Measurements from ENCODE around the gene PLK5. TPM values are rescaled to one million over a fixed set of nuclear protein-coding genes. Genes with fewer than 3 reads are reported as not detected.
A peak's percentile ranks its signal among the peaks of the same experiment; 100 is the strongest.

The PLK5 gene
- total RNA-seq, 4 donors from 2014 or later = 0.15 TPM; not detected in 3

DNA sequence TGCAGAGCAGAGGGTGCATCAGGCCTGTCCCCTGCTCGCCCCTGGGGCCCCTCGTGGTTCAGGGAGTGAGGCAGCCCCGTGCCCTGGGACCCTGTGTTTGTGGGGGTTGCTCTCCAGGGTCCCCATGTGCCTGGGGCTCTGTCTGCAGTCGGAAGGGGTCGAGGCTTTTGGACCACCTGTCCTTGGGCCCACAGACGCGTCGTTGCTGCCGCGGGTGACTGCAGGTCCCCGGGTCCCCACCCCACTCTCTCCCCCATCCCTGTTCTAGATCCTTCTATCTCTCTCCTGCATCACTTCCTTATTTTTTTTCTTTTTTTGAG, 35.6 kb upstream of the PLK5 start:
- Histone ChIP-seq H3K27me3 (peaks cover 19% of the 10 kb centered on the region), H3K9me3 (no peaks in the 10 kb centered on the region), H3K27ac (no peak overlapping the region), H3K4me3 (no peak overlapping the region), H3K4me1 (peaks cover 0 to 23% (median 12%) of the 10 kb centered on the region in 3 donors), H3K36me3 (no peaks in the 10 kb centered on the region)
- ATAC-seq = no peak
- WGBS, 2 donors (ENCODE audit: low coverage in 1 of 2) = 87 to 93% methylated on average over 7 to 8 of the region's 11 CpGs
- TF ChIP-seq EP300 (IDR thresholded peaks at IDR 0.05) (no peak), POLR2A (IDR thresholded peaks at IDR 0.05) (no peak), POLR2AphosphoS5 (IDR thresholded peaks at IDR 0.05) (no peak)
- TF ChIP-seq, protein P1, sequence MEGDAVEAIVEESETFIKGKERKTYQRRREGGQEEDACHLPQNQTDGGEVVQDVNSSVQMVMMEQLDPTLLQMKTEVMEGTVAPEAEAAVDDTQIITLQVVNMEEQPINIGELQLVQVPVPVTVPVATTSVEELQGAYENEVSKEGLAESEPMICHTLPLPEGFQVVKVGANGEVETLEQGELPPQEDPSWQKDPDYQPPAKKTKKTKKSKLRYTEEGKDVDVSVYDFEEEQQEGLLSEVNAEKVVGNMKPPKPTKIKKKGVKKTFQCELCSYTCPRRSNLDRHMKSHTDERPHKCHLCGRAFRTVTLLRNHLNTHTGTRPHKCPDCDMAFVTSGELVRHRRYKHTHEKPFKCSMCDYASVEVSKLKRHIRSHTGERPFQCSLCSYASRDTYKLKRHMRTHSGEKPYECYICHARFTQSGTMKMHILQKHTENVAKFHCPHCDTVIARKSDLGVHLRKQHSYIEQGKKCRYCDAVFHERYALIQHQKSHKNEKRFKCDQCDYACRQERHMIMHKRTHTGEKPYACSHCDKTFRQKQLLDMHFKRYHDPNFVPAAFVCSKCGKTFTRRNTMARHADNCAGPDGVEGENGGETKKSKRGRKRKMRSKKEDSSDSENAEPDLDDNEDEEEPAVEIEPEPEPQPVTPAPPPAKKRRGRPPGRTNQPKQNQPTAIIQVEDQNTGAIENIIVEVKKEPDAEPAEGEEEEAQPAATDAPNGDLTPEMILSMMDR (IDR thresholded peaks at IDR 0.05) = no peak

DNA sequence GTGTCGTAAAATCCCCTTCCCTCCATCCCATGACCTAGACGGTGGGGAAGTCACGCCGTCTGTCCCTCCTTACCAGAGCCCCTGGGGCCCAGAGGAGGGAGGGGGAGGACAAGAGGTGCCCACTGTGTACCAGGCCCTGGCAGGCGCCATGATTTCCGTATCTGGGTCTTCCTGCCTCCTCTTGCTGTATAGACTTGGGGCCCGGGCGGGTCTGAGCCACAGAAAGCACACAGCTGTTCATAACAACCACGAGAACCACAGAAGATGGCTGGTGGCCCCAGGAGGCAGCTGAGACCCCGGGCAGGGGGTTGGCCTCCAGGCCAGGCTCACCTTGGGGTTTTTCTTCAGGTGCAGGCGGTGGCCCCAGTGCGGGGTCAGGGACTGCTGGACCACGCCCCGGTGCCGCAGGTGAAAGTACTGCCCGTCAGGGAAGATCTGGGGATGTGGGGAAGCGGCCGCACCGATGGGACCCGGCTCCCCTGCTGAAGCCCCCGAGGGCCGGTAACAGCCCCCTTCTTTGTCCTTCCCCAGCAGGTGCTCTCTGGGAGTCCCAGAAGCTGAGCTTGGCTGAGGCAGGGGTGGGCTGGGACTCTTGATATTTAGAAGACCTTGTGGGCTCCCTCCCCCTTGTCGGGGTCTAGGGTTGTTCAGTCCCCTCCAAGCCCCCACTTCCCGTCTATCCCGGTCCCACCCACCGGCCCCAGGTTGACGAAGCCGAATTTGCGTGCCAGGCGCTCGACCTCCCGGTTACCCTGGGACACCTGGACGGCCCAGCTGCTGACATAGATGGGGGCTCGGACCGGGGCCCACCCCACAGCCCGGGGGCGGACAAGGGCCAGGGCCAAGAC, 34.2 kb upstream of the PLK5 start:
- TF ChIP-seq EP300 (IDR thresholded peaks at IDR 0.05) (no peak), POLR2A (IDR thresholded peaks at IDR 0.05) (no peak), POLR2AphosphoS5 (IDR thresholded peaks at IDR 0.05) (no peak)
- TF ChIP-seq, protein P1 (IDR thresholded peaks at IDR 0.05) = no peak
- Histone ChIP-seq H3K27me3 (peaks cover 19% of the 10 kb centered on the region), H3K4me1 (peaks cover 0 to 23% (median 12%) of the 10 kb centered on the region in 3 donors), H3K4me3 (peak overlapping the region; percentile 43 to 62), H3K9me3 (no peaks in the 10 kb centered on the region), H3K27ac (peak overlapping the region; percentile 2 to 90 (median 78)), H3K36me3 (no peaks in the 10 kb centered on the region)
- no peak for ATAC-seq
- no CpG with 5 or more reads among the region's 37 CpGs for WGBS, 2 donors (ENCODE audit: low coverage in 1 of 2)

DNA sequence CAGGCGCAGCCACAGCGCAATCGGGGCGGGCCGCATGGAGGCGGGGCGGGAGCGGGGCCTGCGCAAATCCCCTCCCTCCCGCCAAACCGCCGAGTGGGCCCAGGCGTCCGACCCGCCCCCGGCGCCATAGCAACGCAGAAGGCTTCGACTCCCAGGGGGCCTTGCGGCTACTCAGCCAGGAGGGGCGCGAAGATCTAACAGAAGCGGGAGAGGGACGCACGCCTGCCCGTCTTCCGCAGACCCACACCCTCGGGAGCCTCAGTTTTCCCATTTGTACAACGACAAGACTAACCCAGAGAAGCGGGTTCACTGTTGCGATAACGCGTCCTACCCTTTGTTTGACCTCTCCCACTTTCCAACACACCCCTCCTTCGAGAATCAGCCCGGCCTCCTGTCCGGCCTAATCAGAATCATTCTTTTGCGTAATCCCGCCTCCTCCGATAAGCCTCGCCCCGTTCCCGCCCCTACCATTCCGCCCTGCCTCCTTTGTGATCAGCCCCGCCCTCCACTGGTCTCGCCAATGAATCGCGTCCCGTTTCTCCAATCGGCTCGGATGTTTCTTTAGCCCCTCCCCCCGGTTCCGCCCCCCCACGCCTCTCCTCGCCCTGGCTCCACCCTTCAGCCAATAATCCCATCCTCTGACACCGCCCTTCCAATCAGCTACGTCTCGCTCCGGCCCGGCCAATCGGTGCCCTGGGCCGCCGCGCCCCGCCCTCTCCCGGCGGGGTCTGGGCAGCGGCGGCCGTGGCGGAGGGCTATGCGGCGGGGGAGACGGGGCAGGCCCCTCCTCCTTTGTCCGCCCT, 33.4 kb upstream of the PLK5 start, which contains the start of gene PCSK4:
Gene PCSK4 (minus strand): TSS at position 40 of the 803 bp plus-strand sequence. CDS start 4 bp downstream, at position 36.
- TF ChIP-seq POLR2AphosphoS5 (IDR thresholded peaks at IDR 0.05) (no peak), POLR2A (IDR thresholded peaks at IDR 0.05) (peak in 1 of 2 donors; percentile 31), EP300 (IDR thresholded peaks at IDR 0.05) (no peak)
- TF ChIP-seq, protein P1 (IDR thresholded peaks at IDR 0.05) = peak in 1 of 4 experiments; percentile 9

DNA sequence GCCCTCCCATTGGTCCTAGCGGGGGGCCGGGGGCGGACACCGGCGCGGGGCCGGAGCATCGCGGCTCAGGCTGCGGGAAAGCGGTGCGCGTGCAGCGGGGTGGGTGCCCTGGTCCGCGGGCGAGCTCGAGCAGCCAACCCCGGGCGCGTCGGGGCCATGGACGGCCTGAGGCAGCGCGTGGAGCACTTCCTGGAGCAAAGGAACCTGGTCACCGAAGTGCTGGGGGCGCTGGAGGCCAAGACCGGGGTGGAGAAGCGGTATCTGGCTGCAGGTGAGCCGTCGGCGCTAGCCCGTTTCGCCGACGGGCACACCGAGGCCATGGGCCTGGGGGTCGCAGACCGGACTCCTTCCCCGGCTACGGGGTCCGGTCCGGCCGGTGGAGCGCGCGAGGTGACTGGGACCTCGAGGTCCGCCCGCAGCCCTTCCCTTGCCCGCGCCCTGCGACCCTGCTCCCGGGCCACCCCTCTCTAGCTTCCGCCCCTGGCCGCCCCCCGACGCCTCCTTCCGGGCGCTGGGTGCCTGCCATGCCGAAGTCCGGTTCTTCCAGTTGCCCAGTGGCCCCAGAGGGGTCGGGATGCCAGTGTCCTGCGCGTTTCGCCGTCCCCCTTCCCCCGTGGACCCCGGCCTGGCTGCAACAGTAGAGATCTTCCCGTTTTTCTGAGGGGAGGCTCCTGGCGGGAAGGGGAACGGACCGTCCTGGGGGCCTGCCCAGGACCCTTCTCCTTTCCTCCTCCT, 32.6 kb upstream of the PLK5 start, which contains the start of gene REEP6:
Gene REEP6 (plus strand): TSS at position 68 of the 735 bp plus-strand sequence. CDS start 89 bp downstream, at position 157.
- no peak for ATAC-seq
- H3K27ac ChIP-seq = peak within 1 kb of the TSS; percentile 2 to 90 (median 78)
- peaks cover 29% of the 10 kb centered on the region for H3K27me3 ChIP-seq
- H3K36me3 ChIP-seq = no peaks in the 10 kb centered on the region
- no peaks in the 10 kb centered on the region for H3K9me3 ChIP-seq
- H3K4me1 ChIP-seq = peaks cover 0 to 23% (median 12%) of the 10 kb centered on the region in 3 donors
- TF ChIP-seq, protein P1 (IDR thresholded peaks at IDR 0.05) = peak in 2 of 4 experiments; percentile 1 to 10
- no peak for TF ChIP-seq POLR2AphosphoS5 (IDR thresholded peaks at IDR 0.05)
- H3K4me3 ChIP-seq = peak within 1 kb of the TSS; percentile 43 to 62
- no CpG with 5 or more reads among the region's 73 CpGs for WGBS, 2 donors (ENCODE audit: low coverage in 1 of 2)

More for the DNA sequence above, 33.4 kb upstream of the PLK5 start, which contains the start of gene PCSK4:
- H3K36me3 ChIP-seq = no peaks in the 10 kb centered on the region
- peaks cover 0 to 23% (median 12%) of the 10 kb centered on the region in 3 donors for H3K4me1 ChIP-seq
- WGBS, 2 donors (ENCODE audit: low coverage in 1 of 2) = 0 to 1% methylated on average over 12 to 26 of the region's 74 CpGs
- ATAC-seq = peak; percentile 96
- H3K27me3 ChIP-seq = peaks cover 21% of the 10 kb centered on the region
- H3K9me3 ChIP-seq = no peaks in the 10 kb centered on the region
- H3K27ac ChIP-seq = peak within 1 kb of the TSS; percentile 2 to 90 (median 78)
- H3K4me3 ChIP-seq = peak within 1 kb of the TSS; percentile 43 to 62

Data from gastroesophageal sphincter (tissue), 4 donors.